B cell (primary cell): Measurements from ENCODE around the gene POF1B. TPM values are rescaled to one million over a fixed set of nuclear protein-coding genes. Genes with fewer than 3 reads are reported as not detected.

Source experiments
- ATAC-seq: fragments of 200-7000 bp; cut with Tn5 transposase; one replicate; pipeline ENCODE4 v1.10.0; 2021; ENCODE audit warnings: low read depth, mild to moderate bottlenecking, moderate number of reproducible peaks, moderate library complexity
- CTCF ChIA-PET: fragments of 350-600 bp; sonication (Branson Sonifier 250); formaldehyde crosslinking; loops from one replicate; lab custom pipeline; 2021; ENCODE audit warnings: antibody characterized with exemption, inconsistent platforms; lab: Charles Lee
- POLR2A ChIA-PET: fragments of 350-600 bp; sonication (Branson Sonifier 250); formaldehyde crosslinking; loops from one replicate; lab custom pipeline; 2021; ENCODE audit warnings: antibody characterized with exemption; lab: Charles Lee
- DNase-seq: peaks from one replicate; pipeline ENCODE4 v3.0.0; 2013
- H2AFZ ChIP-seq: 2 replicates; pipeline ENCODE4 v1.6.1; 2012; ENCODE audit warnings: mild to moderate bottlenecking, low read depth, low read length; ENCODE audit not compliant: insufficient read depth, poor library complexity, severe bottlenecking
- H3K27ac ChIP-seq, 2 donors: 1 replicate in 1 of 2; 2 replicates in 1 of 2; pipeline ENCODE4 v1.5.1; 2012 to 2013; ENCODE audit warnings: low read length in 2 of 2, mild to moderate bottlenecking in 2 of 2, moderate library complexity in 1 of 2
- H3K27me3 ChIP-seq, 4 experiments: fragments of 200-600 bp in 1 of 4; sonication (generic) in 1 of 4; replicated peaks in 1 of 4; 1 replicate in 2 of 4; 2 replicates in 2 of 4; pipeline versions ENCODE4 v1.6.1 to v1.7.0; 2013 to 2016; ENCODE audit warnings: low read length in 3 of 4, mild to moderate bottlenecking in 2 of 4, mixed read lengths in 1 of 4, moderate library complexity in 1 of 4; ENCODE audit not compliant: insufficient read depth in 4 of 4, control insufficient read depth in 3 of 4; ENCODE audit errors: control extremely low read depth in 1 of 4
- H3K36me3 ChIP-seq, 2 experiments: replicated peaks in 1 of 2; 1 replicate in 1 of 2; 2 replicates in 1 of 2; pipeline versions ENCODE4 v1.6.1 to v1.7.1; 2013; ENCODE audit warnings: low read length in 1 of 2; ENCODE audit not compliant: insufficient read depth in 2 of 2, control insufficient read depth in 1 of 2; ENCODE audit errors: control extremely low read depth in 1 of 2, extremely low read depth in 1 of 2
- H3K4me1 ChIP-seq, 2 donors: fragments of 200-600 bp in 1 of 2; sonication (generic) in 1 of 2; 1 replicate in 1 of 2; 2 replicates in 1 of 2; pipeline versions ENCODE4 v1.5.1 to v1.6.1; 2013 to 2017; ENCODE audit warnings: low read length in 2 of 2; ENCODE audit not compliant: control insufficient read depth in 2 of 2, insufficient read depth in 2 of 2
- H3K4me2 ChIP-seq: replicated peaks from 2 replicates; pipeline ENCODE3; 2012; ENCODE audit warnings: mild to moderate bottlenecking, low read depth, low read length; ENCODE audit not compliant: poor library complexity, severe bottlenecking
- H3K4me3 ChIP-seq, 5 experiments: fragments of 200-600 bp in 1 of 5; sonication (generic) in 1 of 5; 1 replicate in 3 of 5; 2 replicates in 2 of 5; pipeline versions ENCODE4 v1.5.1 to v1.7.0; 2011 to 2016; ENCODE audit warnings: low read length in 4 of 5, mild to moderate bottlenecking in 4 of 5, low read depth in 2 of 5, control low read depth in 1 of 5, moderate library complexity in 1 of 5; ENCODE audit not compliant: insufficient read depth in 1 of 5; ENCODE audit errors: control extremely low read depth in 1 of 5, extremely low read depth in 1 of 5
- H3K79me2 ChIP-seq: fragments of 200-600 bp; sonication (generic); one replicate; pipeline ENCODE4 v1.6.0; 2016; ENCODE audit warnings: low read length; ENCODE audit not compliant: control insufficient read depth, insufficient read depth
- H3K9ac ChIP-seq: fragments of 200-600 bp; sonication (generic); 2 replicates; pipeline ENCODE4 v1.6.1; 2017; ENCODE audit warnings: mild to moderate bottlenecking, low read length, moderate library complexity
- H3K9me3 ChIP-seq, 3 donors: one replicate each; pipeline versions ENCODE4 v1.6.1 to v1.7.1; 2013; ENCODE audit warnings: low read length in 2 of 3; ENCODE audit not compliant: control insufficient read depth in 2 of 3, insufficient read depth in 1 of 3; ENCODE audit errors: control extremely low read depth in 1 of 3
- H4K20me1 ChIP-seq: 2 replicates; pipeline ENCODE4 v1.6.0; 2012; ENCODE audit warnings: mild to moderate bottlenecking, low read length; ENCODE audit not compliant: insufficient read depth, control insufficient read depth, poor library complexity, severe bottlenecking
- H3K27ac Mint-ChIP-seq: one replicate; pipeline ENCODE4 v1.8.0; 2021; ENCODE audit warnings: mixed read lengths
- H3K27me3 Mint-ChIP-seq: one replicate; pipeline ENCODE4 v1.8.0; 2021; ENCODE audit warnings: mixed read lengths
- H3K4me1 Mint-ChIP-seq: one replicate; pipeline ENCODE4 v1.8.0; 2021; ENCODE audit warnings: mixed read lengths
- H3K4me3 Mint-ChIP-seq: one replicate; pipeline ENCODE4 v1.8.0; 2021; ENCODE audit warnings: mixed read lengths
- H3K9me3 Mint-ChIP-seq: one replicate; pipeline ENCODE4 v1.8.0; 2022; ENCODE audit warnings: mixed read lengths; ENCODE audit not compliant: insufficient read depth
- EZH2 ChIP-seq: IDR thresholded peaks from 2 replicates; pipeline ENCODE4 v1.6.1; 2012; ENCODE audit warnings: borderline replicate concordance, low read depth, mild to moderate bottlenecking, moderate library complexity, low read length; ENCODE audit not compliant: insufficient read depth, poor library complexity, severe bottlenecking
- WGBS: methylation state at CpG from one replicate; pipeline ENCODE4 v1.1.5; 2013; ENCODE audit warnings: missing lambda C conversion rate; ENCODE audit not compliant: insufficient coverage; 5-methylcytosine and 5-hydroxymethylcytosine counted together
- intact Hi-C: fragments of 100-400 bp; cut with micrococcal nuclease; formaldehyde crosslinking; loops from one replicate; pipeline ENCODE4 v1.10.0; 2022
- polyA plus RNA-seq: library from polyadenylated mRNA; depleted of rRNA; stranded (reverse); fragments of >200 nt; gene quantifications from 2 replicates; pipeline ENCODE4 v1.2.3, GENCODE V29; 2012
- total RNA-seq, 2 donors: library from RNA; stranded (reverse); fragments of 120-200 nt in 1 of 2; gene quantifications; 1 replicate in 1 of 2; 2 replicates in 1 of 2; pipeline versions ENCODE4 v1.2.3 to v1.2.4, GENCODE V29; 2013 to 2022
- TF ChIP-seq, protein P1 (sequence below): fragments of 200-600 bp; IDR thresholded peaks from one replicate; pipeline ENCODE4 v1.8.0; 2022; ENCODE audit warnings: antibody characterized with exemption, mild to moderate bottlenecking

The POF1B gene
- total and polyA plus RNA-seq, 2 donors (not counting 1 experiment from before 2014, with no cell fraction given): 0.78 to 1.9 TPM

DNA sequence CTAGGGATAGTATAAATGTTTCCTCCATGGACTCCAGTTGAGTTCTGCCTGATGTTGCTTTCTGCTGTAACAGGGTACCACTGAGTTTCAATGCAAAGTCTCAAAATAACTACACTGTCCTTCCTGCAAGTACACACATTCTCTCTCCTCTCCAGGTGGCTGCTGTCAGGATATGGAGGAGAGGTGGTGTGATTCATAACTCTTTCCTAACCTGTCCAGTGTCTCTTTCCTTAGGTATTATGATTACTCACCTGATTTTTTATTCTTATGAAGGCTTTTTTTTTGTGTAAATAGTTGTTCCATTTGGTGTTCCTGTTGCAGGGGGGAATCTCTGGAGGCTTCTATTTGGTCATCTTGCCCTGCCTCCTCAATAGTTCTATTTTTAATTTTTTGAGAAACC, 39.8 kb upstream of the POF1B start:
- no peak overlapping the region for H2AFZ ChIP-seq
- ATAC-seq (no peak), DNase-seq (no peak)
- ChIA-PET POLR2A (no interaction called here), CTCF (no interaction called here)
- H4K20me1 ChIP-seq: no peaks in the 10 kb centered on the region
- H3K4me1 ChIP-seq: no peaks in the 10 kb centered on the region
- H3K9me3 ChIP-seq: no peaks in the 10 kb centered on the region
- no peak overlapping the region for H3K9ac ChIP-seq
- no peak overlapping the region for H3K27ac Mint-ChIP-seq
- no peaks in the 10 kb centered on the region for H3K79me2 ChIP-seq
- no peak for TF ChIP-seq EZH2
- TF ChIP-seq, protein P1, sequence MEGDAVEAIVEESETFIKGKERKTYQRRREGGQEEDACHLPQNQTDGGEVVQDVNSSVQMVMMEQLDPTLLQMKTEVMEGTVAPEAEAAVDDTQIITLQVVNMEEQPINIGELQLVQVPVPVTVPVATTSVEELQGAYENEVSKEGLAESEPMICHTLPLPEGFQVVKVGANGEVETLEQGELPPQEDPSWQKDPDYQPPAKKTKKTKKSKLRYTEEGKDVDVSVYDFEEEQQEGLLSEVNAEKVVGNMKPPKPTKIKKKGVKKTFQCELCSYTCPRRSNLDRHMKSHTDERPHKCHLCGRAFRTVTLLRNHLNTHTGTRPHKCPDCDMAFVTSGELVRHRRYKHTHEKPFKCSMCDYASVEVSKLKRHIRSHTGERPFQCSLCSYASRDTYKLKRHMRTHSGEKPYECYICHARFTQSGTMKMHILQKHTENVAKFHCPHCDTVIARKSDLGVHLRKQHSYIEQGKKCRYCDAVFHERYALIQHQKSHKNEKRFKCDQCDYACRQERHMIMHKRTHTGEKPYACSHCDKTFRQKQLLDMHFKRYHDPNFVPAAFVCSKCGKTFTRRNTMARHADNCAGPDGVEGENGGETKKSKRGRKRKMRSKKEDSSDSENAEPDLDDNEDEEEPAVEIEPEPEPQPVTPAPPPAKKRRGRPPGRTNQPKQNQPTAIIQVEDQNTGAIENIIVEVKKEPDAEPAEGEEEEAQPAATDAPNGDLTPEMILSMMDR: no peak
- no peaks in the 10 kb centered on the region for H3K9me3 Mint-ChIP-seq
- no peak overlapping the region for H3K4me2 ChIP-seq
- H3K27me3 Mint-ChIP-seq: no peaks in the 10 kb centered on the region
- no peaks in the 10 kb centered on the region for H3K36me3 ChIP-seq
- H3K27me3 ChIP-seq: no peaks in the 10 kb centered on the region
- H3K27ac ChIP-seq: no peak overlapping the region
- H3K4me1 Mint-ChIP-seq: no peaks in the 10 kb centered on the region
- no peak overlapping the region for H3K4me3 Mint-ChIP-seq
- intact Hi-C loops: no loop called here
- H3K4me3 ChIP-seq: no peak overlapping the region

DNA sequence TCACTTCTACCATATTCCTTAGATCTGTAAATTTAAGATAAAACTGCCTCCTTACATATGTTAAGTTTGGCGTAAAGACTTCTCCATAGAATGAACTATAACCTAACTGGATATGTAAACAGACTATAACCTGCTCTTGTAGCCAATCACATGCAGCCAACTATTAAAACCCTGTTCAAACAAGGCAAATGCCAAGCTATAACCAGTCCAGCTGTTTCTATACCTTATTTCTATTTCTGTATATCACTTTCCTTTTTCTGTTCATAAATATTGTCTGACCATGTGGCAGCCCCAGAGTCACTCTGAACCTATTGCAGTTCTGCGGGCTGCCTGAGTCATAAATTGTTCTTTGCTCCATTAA, 12.4 kb upstream of the POF1B start:
- Mint-ChIP-seq H3K9me3 (no peaks in the 10 kb centered on the region), H3K27ac (no peak overlapping the region), H3K4me3 (no peak overlapping the region), H3K27me3 (no peaks in the 10 kb centered on the region), H3K4me1 (no peaks in the 10 kb centered on the region)
- no peak overlapping the region for H3K4me2 ChIP-seq
- intact Hi-C loops: no loop called here
- H3K79me2 ChIP-seq: no peaks in the 10 kb centered on the region
- H3K9me3 ChIP-seq: no peaks in the 10 kb centered on the region
- no peak overlapping the region for H3K4me3 ChIP-seq
- TF ChIP-seq, protein P1: no peak
- WGBS: no CpG with 5 or more reads among the region's 2 CpGs
- H3K27ac ChIP-seq: no peak overlapping the region
- H3K36me3 ChIP-seq: no peaks in the 10 kb centered on the region
- ATAC-seq (no peak), DNase-seq (no peak)
- H3K27me3 ChIP-seq: no peaks in the 10 kb centered on the region
- H2AFZ ChIP-seq: no peak overlapping the region
- no peaks in the 10 kb centered on the region for H3K4me1 ChIP-seq
- ChIA-PET CTCF (no interaction called here), POLR2A (no interaction called here)
- no peaks in the 10 kb centered on the region for H4K20me1 ChIP-seq
- H3K9ac ChIP-seq: no peak overlapping the region
